HG03432 (cell line): Measurements from ENCODE around the gene KRTAP4-2.
"Not testable (repeated sequence)": the region's sequence is repeated elsewhere in the genome, so short reads cannot be mapped to it uniquely, and the experiment has no call there.

Experiments
- ATAC-seq: cut with Tn5 transposase; IDR thresholded peaks from one replicate; pipeline ENCODE4 v1.9.1; 2021; ENCODE audit warnings: mild to moderate bottlenecking, moderate library complexity; ENCODE audit not compliant: unreplicated experiment

Gene KRTAP4-2

GRCh38 chr17:41163828-41164227, 14.2 kb downstream of the KRTAP4-2 start:
- no peak for ATAC-seq

GRCh38 chr17:41160648-41161047, 17.4 kb downstream of the KRTAP4-2 start, which contains the start of gene KRTAP4-4:
KRTAP4-4 (minus strand) TSS chr17:41160748; CDS start chr17:41160691, 57 bp downstream.
- no peak for ATAC-seq

GRCh38 chr17:41160190-41160589, 17.8 kb downstream of the KRTAP4-2 start:
- ATAC-seq, result not testable (repeated sequence)

GRCh38 chr17:41153856-41154255, 24.2 kb downstream of the KRTAP4-2 start:
- no peak for ATAC-seq

- ATAC-seq, result no peak
Observed at GRCh38 chr17:41151525-41151924, 26.5 kb downstream of the KRTAP4-2 start.

- no peak for ATAC-seq
Observed at GRCh38 chr17:41150026-41150425, 28.0 kb downstream of the KRTAP4-2 start.

DNA sequence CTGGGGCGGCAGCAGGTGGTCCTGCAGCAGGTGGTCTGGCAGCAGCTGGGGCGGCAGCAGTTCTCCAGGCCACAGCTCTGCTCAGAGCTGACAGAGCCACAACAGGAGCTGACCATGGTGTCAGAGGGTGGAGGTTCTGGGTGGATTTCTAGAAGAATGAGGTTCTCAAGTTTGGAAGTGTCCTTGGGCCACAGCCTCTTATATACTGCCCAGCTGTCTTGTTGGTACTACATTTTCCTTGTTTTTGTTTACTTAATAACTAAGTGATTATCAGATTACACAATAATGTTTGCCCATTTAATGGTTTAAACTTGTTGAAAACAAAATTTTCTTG, 28.4 kb downstream of the KRTAP4-2 start, which contains the start of gene KRTAP4-5:
Gene KRTAP4-5 (minus strand): TSS at position 174 of the 334 bp plus-strand sequence. CDS start 58 bp downstream, at position 116.
- ATAC-seq, result no peak

DNA sequence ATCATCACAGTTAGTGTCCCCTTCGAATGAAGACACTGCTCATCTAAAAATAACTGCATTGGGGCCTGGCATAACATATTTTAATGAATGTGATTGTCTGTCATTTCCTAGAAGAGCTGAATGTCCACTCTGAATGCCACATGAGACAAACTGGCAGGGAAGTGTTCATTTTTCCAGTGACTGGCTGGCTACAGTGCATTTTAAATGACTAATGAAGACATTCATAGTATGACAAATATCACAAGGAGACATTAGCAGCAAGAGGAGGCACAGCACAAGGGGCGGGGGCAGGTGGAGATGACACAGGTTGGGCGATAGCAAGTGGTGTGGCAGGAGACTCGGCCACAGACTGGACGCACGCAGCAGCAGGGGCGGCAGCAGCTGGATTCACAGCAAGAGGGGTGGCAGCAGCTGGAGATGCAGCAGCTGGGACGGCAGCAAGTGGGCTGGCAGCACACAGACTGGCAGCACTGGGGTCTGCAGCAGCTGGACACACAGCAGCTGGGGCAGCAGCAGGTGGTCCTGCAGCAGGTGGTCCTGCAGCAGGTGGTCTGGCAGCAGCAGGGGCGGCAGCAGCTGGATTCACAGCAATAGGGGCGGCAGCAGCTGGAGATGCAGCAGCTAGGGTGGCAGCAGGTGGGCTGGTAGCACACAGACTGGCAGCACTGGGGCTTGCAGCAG, 28.9 kb downstream of the KRTAP4-2 start:
- not testable (repeated sequence) for ATAC-seq

GRCh38 chr17:41147531-41148204, 30.4 kb downstream of the KRTAP4-2 start:
- ATAC-seq, result no peak

GRCh38 chr17:41145261-41145660, 32.8 kb downstream of the KRTAP4-2 start:
- ATAC-seq, result no peak

GRCh38 chr17:41144846-41145245, 33.2 kb downstream of the KRTAP4-2 start:
- ATAC-seq, result no peak

GRCh38 chr17:41141361-41141760, 36.7 kb downstream of the KRTAP4-2 start:
- no peak for ATAC-seq

GRCh38 chr17:41140360-41141131, 37.5 kb downstream of the KRTAP4-2 start, which contains the start of gene KRTAP4-6:
KRTAP4-6 (minus strand) TSS chr17:41140544; CDS start chr17:41140487, 57 bp downstream.
- no peak for ATAC-seq

DNA sequence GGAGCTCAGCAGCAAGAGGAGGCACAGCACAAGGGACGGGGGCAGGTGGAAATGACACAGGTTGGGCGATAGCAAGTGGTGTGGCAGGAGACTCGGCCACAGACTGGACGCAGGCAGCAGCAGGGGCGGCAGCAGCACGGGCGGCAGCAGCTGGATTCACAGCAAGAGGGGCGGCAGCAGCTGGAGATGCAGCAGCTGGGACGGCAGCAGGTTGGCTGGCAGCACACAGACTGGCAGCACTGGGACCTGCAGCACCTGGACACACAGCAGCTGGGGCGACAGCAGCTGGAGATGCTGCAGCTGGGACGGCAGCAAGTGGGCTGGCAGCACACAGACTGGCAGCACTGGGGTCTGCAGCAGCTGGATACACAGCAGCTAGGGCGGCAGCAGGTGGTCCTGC, 38.2 kb downstream of the KRTAP4-2 start:
- ATAC-seq, result not testable (repeated sequence)

DNA sequence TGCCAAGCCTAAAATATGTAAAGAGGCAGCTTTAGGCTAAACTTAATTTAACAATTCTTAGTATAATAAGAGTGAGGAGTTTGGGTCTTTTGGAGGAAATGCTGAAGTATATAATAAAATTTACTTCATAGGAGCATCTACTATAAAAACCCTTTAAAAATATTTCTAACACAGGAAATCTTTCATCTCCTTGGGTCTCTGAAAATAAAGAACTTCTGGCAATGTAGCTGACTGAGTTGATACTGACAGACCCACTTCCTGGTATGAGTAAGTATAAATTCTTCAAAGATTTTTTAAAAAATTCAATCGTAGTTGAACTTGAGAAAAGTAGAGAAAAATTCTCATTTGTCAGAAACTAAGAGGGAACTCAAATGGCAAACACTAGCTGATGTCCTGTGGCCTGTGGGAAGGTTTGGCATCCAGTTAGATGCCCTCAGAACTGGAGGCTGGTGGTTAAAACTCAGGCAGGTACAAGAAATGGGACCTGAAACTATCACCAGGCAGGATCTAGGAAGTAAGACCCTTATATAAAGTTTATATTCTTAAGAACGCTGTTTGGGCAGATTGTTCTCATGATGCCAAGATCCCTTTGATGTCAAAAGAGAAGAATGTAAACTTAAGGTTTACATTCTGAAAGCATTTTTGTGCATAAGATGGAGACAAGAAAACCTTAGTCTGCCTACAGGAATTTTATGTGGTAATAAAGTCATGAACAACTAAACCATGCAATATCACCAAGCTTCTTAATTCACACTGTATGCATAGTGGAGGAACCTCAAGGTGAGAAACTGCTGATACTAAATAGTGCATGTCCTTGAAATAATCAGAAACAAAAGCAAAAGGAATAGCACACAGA, 43.9 kb downstream of the KRTAP4-2 start:
- ATAC-seq, result no peak

GRCh38 chr17:41131979-41132378, 46.0 kb downstream of the KRTAP4-2 start:
- no peak for ATAC-seq
